Measurements from ENCODE around the gene ELK4. TPM values are rescaled to one million over a fixed set of nuclear protein-coding genes. Genes with fewer than 3 reads are reported as not detected.

The ELK4 gene
- total and polyA plus RNA-seq, 2 of the 8 experiments (the other 6 are each of a cell fraction or from before 2014, with no cell fraction given): 2.9 to 26.3 TPM

GRCh38 chr1:205589618-205590456 is 42.0 kb downstream of the ELK4 start:
- no peaks in the 10 kb centered on the region for H3K36me3 ChIP-seq (ENCODE audit: control insufficient read depth in 2 of 4, insufficient read depth in 4 of 4, low read length in 3 of 4)
- H3K4me2 ChIP-seq (ENCODE audit: insufficient read depth in 1 of 2, low read depth in 2 of 2, low read length in 2 of 2): no peak overlapping the region
- peaks cover 0 to 7% (median 4%) of the 10 kb centered on the region in 4 experiments; a peak in 5 of 7 replicates for H3K4me1 ChIP-seq (replicated peaks in 1 of 4; ENCODE audit: control insufficient read depth in 3 of 4, insufficient read depth in 4 of 4, low read length in 3 of 4)
- no peak overlapping the region for H3K27ac ChIP-seq (ENCODE audit: low read depth, low read length)
- no peak overlapping the region for H2BK15ac ChIP-seq (ENCODE audit: low read length)
- H3K18ac ChIP-seq (ENCODE audit: extremely low read depth, low read length): no peak overlapping the region
- no peak overlapping the region for H4K91ac ChIP-seq (replicated peaks; ENCODE audit: insufficient read length, low read length)
- FAIRE-seq: no peak
- no peaks in the 10 kb centered on the region for H3K79me1 ChIP-seq (ENCODE audit: low read depth, low read length)
- no peak overlapping the region for H4K5ac ChIP-seq (ENCODE audit: insufficient read length, low read depth, low read length)
- H2AK5ac ChIP-seq (ENCODE audit: low read depth, low read length): no peak overlapping the region
- no peak overlapping the region for H3K9ac ChIP-seq (replicated peaks in 1 of 4; ENCODE audit: extremely low read depth in 1 of 4, low read depth in 3 of 4, low read length in 3 of 4)
- H3K23ac ChIP-seq (ENCODE audit: insufficient read length): no peak overlapping the region
- H4K8ac ChIP-seq (ENCODE audit: extremely low read depth, insufficient read depth, low read length): no peak overlapping the region
- H3K9me3 ChIP-seq (ENCODE audit: insufficient read depth in 2 of 2, low read depth in 1 of 2, low read length in 1 of 2): no peaks in the 10 kb centered on the region
- ChIA-PET CTCF (ENCODE audit: partially characterized antibody) (interaction anchor here (0.6 to 15.6 kb wide), 17 partner anchors 11 to 196 kb away, joined by 3 to 322 read pairs (median 21); partner anchors contain the start of gene ELK4), POLR2A (ENCODE audit: partially characterized antibody) (interaction anchor here (1.1 to 1.3 kb wide), 3 partner anchors 12 to 121 kb away, joined by 3 to 4 read pairs (median 4); partner anchors contain the start of gene ELK4)
- no peak overlapping the region for H2BK120ac ChIP-seq (replicated peaks; ENCODE audit: low read depth, low read length)
- 0 out of 7 replicates have a peak, but pooled peaks cover 0 to 2% (median 0%) of the 10 kb centered on the region in 4 experiments for H3K27me3 ChIP-seq (replicated peaks in 1 of 4; ENCODE audit: control insufficient read depth in 3 of 4, extremely low read depth in 1 of 4, insufficient read depth in 3 of 4, low read length in 3 of 4)
- H3K79me2 ChIP-seq (ENCODE audit: control insufficient read depth in 1 of 2, insufficient read depth in 2 of 2, low read length in 2 of 2): no peaks in the 10 kb centered on the region
- no peak overlapping the region for H3K4me3 ChIP-seq (ENCODE audit: extremely low read depth in 1 of 4, insufficient read depth in 2 of 4, low read depth in 3 of 4, low read length in 4 of 4)
- no peak overlapping the region for H3K14ac ChIP-seq (ENCODE audit: insufficient read length)
- H2BK12ac ChIP-seq (ENCODE audit: low read depth, low read length): no peak overlapping the region
- peaks cover 1% of the 10 kb centered on the region; the same call in 1 of the 2 replicates for H3K23me2 ChIP-seq (ENCODE audit: low read depth, low read length)
- no peaks in the 10 kb centered on the region for H4K20me1 ChIP-seq (replicated peaks in 1 of 2; ENCODE audit: control insufficient read depth in 1 of 2, insufficient read depth in 2 of 2, low read length in 2 of 2)
- WGBS, 2 experiments (ENCODE audit: extremely low coverage in 1 of 2, insufficient coverage in 1 of 2, insufficient read length in 1 of 2, insufficient replicate concordance in 2 of 2, low coverage in 1 of 2, low lambda C conversion rate in 2 of 2, missing lambda C conversion rate in 1 of 2): 91% methylated on average over 7 of the region's 7 CpGs; no CpG with 5 or more reads in 1 of the 2 experiments
- no peak overlapping the region for H3K56ac ChIP-seq (replicated peaks; ENCODE audit: insufficient read length, low read depth, low read length)
- DNase-seq (ENCODE audit: low read depth in 1 of 2, low spot score in 2 of 2): no peak
- H2AFZ ChIP-seq (ENCODE audit: low read length): no peak overlapping the region
- no peak overlapping the region for H2BK5ac ChIP-seq (ENCODE audit: low read depth, low read length)
- no peak overlapping the region for H2BK20ac ChIP-seq (ENCODE audit: low read length)
- H3K4ac ChIP-seq (replicated peaks; ENCODE audit: insufficient read length, low read depth, low read length): no peak overlapping the region
- no peak for TF ChIP-seq RFX5 (IDR thresholded peaks at IDR 0.05; ENCODE audit: borderline replicate concordance, low read depth, low read length)
- TF ChIP-seq E2F6 (IDR thresholded peaks at IDR 0.05): no peak
- TF ChIP-seq JUND (IDR thresholded peaks at IDR 0.05; ENCODE audit: low read length): no peak
- no peak for TF ChIP-seq BRCA1 (IDR thresholded peaks at IDR 0.05; ENCODE audit: low read depth, low read length)
- no peak for TF ChIP-seq HDAC2 (IDR thresholded peaks at IDR 0.05; ENCODE audit: borderline replicate concordance in 1 of 2, low read depth in 2 of 2, low read length in 2 of 2)
- TF ChIP-seq EGR1 (IDR thresholded peaks at IDR 0.05; ENCODE audit: borderline replicate concordance, low read depth, low read length): no peak
- TF ChIP-seq SIN3A (conservative IDR thresholded peaks at IDR 0.05 in 1 of 2, IDR thresholded peaks at IDR 0.05 in 1 of 2; ENCODE audit: low read depth in 1 of 2, low read length in 2 of 2): no peak
- TF ChIP-seq CBX8 (IDR thresholded peaks at IDR 0.05; ENCODE audit: borderline replicate concordance, low read depth, low read length): no peak
- TF ChIP-seq POLR2A (IDR thresholded peaks at IDR 0.05; ENCODE audit: control extremely low read depth in 1 of 2, low read depth in 2 of 2, low read length in 2 of 2): no peak
- TF ChIP-seq CEBPB (IDR thresholded peaks at IDR 0.05; ENCODE audit: low read depth, low read length): no peak
- no peak for TF ChIP-seq GABPA (IDR thresholded peaks at IDR 0.05; ENCODE audit: borderline replicate concordance, insufficient read depth, low read length)
